ENCODE results near the gene TNIK. TPM values are rescaled to one million over a fixed set of nuclear protein-coding genes. Genes with fewer than 3 reads are reported as not detected.

The TNIK gene
- polyA plus RNA-seq, 3 donors = 18.0 to 22.5 (median 18.9) TPM

GRCh38 chr3:171283848-171284222 lies 176.4 kb downstream of the TNIK start:
- DNase-seq (ENCODE audit: extremely low read depth in 1 of 11, low read depth in 9 of 11, low spot score in 4 of 11) = no peak

- no peak for DNase-seq (ENCODE audit: extremely low read depth in 1 of 11, low read depth in 9 of 11, low spot score in 4 of 11)
These were observed 176.9 kb downstream of the TNIK start for GRCh38 chr3:171283183-171283847.

GRCh38 chr3:171282041-171282440 lies 178.2 kb downstream of the TNIK start:
- DNase-seq (ENCODE audit: extremely low read depth in 1 of 11, low read depth in 9 of 11, low spot score in 4 of 11) = no peak

GRCh38 chr3:171281256-171281992 lies 178.8 kb downstream of the TNIK start:
- DNase-seq (ENCODE audit: extremely low read depth in 1 of 11, low read depth in 9 of 11, low spot score in 4 of 11) = no peak

- DNase-seq (ENCODE audit: extremely low read depth in 1 of 11, low read depth in 9 of 11, low spot score in 4 of 11) = no peak
These were observed 180.2 kb downstream of the TNIK start for GRCh38 chr3:171279972-171280371.

GRCh38 chr3:171278299-171278590 lies 182.0 kb downstream of the TNIK start:
- no peak for DNase-seq (ENCODE audit: extremely low read depth in 1 of 11, low read depth in 9 of 11, low spot score in 4 of 11)

- DNase-seq (ENCODE audit: extremely low read depth in 1 of 11, low read depth in 9 of 11, low spot score in 4 of 11) = no peak
These were observed 182.5 kb downstream of the TNIK start for GRCh38 chr3:171277456-171278298.

- no peak for DNase-seq (ENCODE audit: extremely low read depth in 1 of 11, low read depth in 9 of 11, low spot score in 4 of 11)
These were observed 183.3 kb downstream of the TNIK start for GRCh38 chr3:171276923-171277322.

- DNase-seq (ENCODE audit: extremely low read depth in 1 of 11, low read depth in 9 of 11, low spot score in 4 of 11) = no peak
These were observed 186.0 kb downstream of the TNIK start for GRCh38 chr3:171274222-171274621.

GRCh38 chr3:171270541-171270940 lies 189.7 kb downstream of the TNIK start:
- no peak for DNase-seq (ENCODE audit: extremely low read depth in 1 of 11, low read depth in 9 of 11, low spot score in 4 of 11)

- no peak for DNase-seq (ENCODE audit: extremely low read depth in 1 of 11, low read depth in 9 of 11, low spot score in 4 of 11)
These were observed 190.7 kb downstream of the TNIK start for GRCh38 chr3:171269542-171269941.

GRCh38 chr3:171268677-171269076 lies 191.5 kb downstream of the TNIK start:
- no peak for DNase-seq (ENCODE audit: extremely low read depth in 1 of 11, low read depth in 9 of 11, low spot score in 4 of 11)

GRCh38 chr3:171267104-171267503 lies 193.1 kb downstream of the TNIK start:
- DNase-seq (ENCODE audit: extremely low read depth in 1 of 11, low read depth in 9 of 11, low spot score in 4 of 11) = no peak

GRCh38 chr3:171266740-171267073 lies 193.5 kb downstream of the TNIK start:
- DNase-seq (ENCODE audit: extremely low read depth in 1 of 11, low read depth in 9 of 11, low spot score in 4 of 11) = no peak

- no peak for DNase-seq (ENCODE audit: extremely low read depth in 1 of 11, low read depth in 9 of 11, low spot score in 4 of 11)
These were observed 194.0 kb downstream of the TNIK start for GRCh38 chr3:171266034-171266739.

GRCh38 chr3:171264758-171265157 lies 195.4 kb downstream of the TNIK start:
- no peak for DNase-seq (ENCODE audit: extremely low read depth in 1 of 11, low read depth in 9 of 11, low spot score in 4 of 11)

- no peak for DNase-seq (ENCODE audit: extremely low read depth in 1 of 11, low read depth in 9 of 11, low spot score in 4 of 11)
These were observed 197.8 kb downstream of the TNIK start for GRCh38 chr3:171262431-171262830.

GRCh38 chr3:171261487-171261886 lies 198.7 kb downstream of the TNIK start:
- no peak for DNase-seq (ENCODE audit: extremely low read depth in 1 of 11, low read depth in 9 of 11, low spot score in 4 of 11)

GRCh38 chr3:171260899-171261298 lies 199.3 kb downstream of the TNIK start:
- no peak for DNase-seq (ENCODE audit: extremely low read depth in 1 of 11, low read depth in 9 of 11, low spot score in 4 of 11)

- DNase-seq (ENCODE audit: extremely low read depth in 1 of 11, low read depth in 9 of 11, low spot score in 4 of 11) = no peak
These were observed 199.7 kb downstream of the TNIK start for GRCh38 chr3:171260466-171260865.
